GM21529 (cell line): ENCODE results near the gene NOL4L.
A peak's percentile ranks its signal among the peaks of the same experiment; 100 is the strongest.

Experiments used
- ATAC-seq: cut with Tn5 transposase; IDR thresholded peaks from one replicate; pipeline ENCODE4 v1.9.1; 2021; ENCODE audit not compliant: unreplicated experiment

NOL4L gene

GRCh38 chr20:32488066-32488838 is 96.9 kb downstream of the NOL4L start:
- no peak for ATAC-seq

- ATAC-seq = no peak
Measured at GRCh38 chr20:32487381-32487780, 97.8 kb downstream of the NOL4L start.

GRCh38 chr20:32485770-32486478 is 99.2 kb downstream of the NOL4L start:
- no peak for ATAC-seq

DNA sequence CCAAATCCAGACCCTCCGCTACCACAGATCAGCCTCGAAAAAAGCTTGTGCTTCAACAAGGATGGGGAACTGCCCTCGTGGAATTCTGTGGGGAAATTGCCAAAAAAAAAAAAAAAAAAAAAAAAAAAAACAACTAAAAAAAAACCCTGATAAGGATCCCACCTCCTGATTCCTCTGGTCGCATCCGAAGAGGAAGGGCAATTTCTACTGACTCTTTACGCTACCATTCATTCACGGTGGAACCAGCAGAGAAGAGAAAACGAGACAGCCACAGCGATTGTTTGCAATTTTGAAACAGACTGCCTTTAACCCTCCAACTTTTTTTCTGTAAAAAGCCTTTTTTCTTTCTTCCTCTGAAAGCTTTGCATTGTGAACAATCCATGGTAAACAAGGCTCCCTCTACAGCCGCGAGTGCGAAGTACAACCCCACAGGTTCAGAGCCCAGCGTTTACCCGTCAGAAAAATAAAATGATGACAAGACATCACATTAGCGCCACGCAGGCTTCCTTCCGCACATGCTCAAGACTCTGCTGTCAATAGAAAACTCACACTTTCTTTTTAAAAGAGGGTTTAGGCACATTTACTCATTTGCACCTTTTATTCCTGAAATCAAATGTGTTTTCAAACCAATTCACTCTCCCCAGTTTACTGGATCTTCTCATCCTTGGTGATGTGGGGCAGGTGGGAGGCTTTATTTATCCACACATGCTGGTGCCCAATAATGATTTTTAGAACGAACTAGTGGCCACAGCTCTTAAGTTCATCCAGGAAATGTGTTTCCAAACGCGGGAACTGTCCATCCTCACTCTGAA is 100.0 kb downstream of the NOL4L start:
- ATAC-seq = peak; percentile 65

GRCh38 chr20:32484225-32484957 is 100.7 kb downstream of the NOL4L start:
- ATAC-seq = no peak

GRCh38 chr20:32483351-32484224 is 101.5 kb downstream of the NOL4L start:
- ATAC-seq = no peak

- ATAC-seq = no peak
Measured at GRCh38 chr20:32482442-32483261, 102.5 kb downstream of the NOL4L start.

DNA sequence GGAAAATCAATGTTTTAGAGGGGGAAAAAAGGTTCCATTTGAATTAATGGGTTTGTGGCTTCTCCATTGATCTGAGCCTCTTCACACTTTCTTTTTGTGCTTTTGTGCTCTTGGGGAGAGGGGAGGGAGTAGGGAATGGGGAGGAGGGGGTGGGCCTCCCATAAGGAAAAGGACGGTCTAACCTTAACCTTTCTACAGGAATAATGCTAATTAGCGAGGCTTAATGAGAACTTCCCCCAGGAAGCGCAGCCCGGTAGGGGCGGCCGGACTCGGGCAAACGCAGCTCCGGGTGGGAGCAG is 103.0 kb downstream of the NOL4L start:
- no peak for ATAC-seq

- no peak for ATAC-seq
Measured at GRCh38 chr20:32481311-32482142, 103.6 kb downstream of the NOL4L start.

DNA sequence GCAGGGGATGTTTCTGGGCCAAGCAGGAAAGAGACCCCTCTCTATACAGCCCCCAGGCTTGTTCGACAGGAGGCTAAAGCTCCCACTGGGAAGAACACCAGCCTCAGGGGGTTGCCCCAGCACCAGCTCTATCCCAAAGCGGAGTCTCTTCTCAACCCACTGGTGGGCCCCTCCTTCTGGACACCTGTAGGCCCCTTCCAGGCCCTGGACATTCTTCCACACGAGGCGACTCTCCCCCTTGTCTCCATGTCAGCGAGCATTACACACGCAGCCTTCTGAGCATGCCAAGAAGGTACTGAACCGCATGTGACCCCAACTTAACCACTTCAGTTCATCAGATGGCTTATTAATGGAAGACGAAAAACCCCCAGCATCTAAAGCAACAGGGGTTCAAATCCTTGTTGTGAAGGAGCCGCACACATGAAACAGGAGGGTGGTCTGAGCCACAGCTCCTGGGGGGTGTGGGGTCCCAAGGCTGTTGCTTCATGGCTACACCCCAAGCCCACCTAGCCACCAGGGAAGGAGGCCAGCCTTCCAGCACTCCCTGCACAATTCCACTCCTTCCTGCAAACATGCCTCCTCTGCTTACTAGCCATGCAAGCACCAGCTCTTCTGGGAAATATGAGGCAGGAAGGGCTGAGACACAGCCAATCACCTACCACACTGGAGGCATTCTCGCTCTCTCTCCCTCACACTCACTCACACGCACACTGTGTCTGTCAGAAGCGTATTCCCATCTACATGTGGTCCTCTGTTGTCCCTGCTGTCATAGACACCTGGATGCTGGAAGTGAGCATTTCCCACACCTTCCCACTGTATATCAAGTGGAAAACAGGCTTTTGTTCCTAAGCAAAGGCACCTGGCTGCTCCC is 104.5 kb downstream of the NOL4L start:
- no peak for ATAC-seq

DNA sequence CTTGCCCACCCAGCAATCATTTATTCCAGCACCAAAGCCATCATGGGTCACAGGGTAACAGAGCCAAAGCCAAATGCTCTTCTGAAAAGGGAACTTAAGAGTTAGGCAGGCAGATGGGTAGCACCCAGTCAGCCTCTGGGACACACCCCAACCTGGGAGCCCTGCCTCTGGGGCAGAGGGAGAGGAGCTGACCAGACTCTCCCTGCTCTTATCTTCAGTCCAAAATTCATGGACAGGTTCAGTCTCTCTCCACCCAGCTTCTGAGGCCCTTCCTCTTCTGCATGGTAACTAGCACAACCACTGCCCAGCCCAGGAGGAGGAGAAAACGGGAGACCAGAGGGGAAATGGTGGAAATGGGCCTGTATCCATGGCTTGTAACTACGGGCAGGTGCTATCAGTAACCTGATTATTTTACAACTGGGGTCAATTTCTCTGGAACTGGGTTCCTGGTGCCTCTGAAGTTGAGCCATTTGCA is 105.4 kb downstream of the NOL4L start:
- ATAC-seq = no peak

DNA sequence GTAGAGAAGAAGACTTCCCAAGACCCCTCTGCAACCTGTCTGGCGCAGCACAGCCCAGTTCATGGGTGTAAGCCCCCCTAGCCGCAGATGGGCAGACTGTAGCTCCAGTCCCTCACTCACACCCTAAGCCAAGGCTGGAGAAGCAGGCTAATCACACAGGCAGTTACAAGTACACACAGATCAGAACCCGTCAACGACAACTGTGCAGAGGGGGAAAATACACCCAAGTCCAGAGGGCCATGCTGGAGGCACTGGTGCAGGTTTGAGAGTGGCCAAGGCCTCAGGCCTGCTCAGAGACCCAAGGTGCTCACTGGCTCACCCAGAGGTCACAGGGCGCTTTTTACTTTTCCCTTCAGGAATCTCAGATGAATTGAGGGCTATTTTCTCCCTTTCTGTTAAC is 106.1 kb downstream of the NOL4L start:
- no peak for ATAC-seq

GRCh38 chr20:32478576-32478975 is 106.6 kb downstream of the NOL4L start:
- ATAC-seq = no peak

- ATAC-seq = no peak
Measured at GRCh38 chr20:32477594-32478512, 107.3 kb downstream of the NOL4L start.

DNA sequence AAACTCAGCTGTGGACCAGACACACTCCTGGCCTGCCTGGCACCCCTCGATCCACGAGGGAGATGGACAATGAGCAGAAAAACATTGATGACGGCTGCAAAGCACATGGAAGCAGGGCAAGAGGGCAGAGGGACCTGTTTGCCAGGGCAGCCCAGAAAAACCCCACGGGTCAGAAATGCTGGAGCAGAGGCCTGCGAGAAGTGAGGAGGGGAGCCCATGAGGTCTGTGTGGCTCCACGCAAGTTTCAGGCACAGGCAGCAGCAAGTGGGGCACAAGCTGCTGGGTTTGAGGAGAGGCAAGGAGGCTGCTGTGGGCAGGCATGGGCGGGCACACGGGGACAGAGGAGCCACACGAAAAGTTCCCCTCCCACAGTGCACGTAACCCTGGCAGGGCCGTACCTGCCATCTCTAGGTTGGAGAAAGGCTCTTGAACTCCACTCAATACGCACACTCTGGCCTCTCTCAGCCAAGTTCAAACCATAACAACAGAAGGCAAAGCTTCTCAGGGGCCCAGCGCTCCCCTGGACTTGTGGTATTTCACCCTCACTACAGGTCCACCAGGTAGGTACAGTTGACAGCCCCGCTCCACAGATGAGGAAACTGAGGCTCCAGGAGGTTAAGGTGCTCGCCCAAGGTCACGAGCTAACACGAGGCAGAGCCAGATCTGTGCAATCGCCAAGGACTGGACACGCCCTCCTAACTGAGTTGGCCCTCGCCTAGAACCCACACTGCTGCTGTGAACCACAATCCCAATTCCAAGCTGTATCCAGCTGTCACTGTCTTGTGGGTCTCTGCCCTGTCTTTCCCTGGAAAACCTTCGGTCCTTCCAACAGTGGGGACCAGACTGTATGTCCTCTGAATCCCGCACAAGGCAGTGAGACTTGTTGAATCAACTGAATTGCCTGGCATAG is 108.2 kb downstream of the NOL4L start:
- no peak for ATAC-seq
